ENCODE data around the gene SLC38A2.

Gene SLC38A2

GRCh38 chr12:46359667-46360280, 12.8 kb downstream of the SLC38A2 start:
- H2AFZ ChIP-seq (ENCODE audit: low read length): no peak overlapping the region
- H3K27ac ChIP-seq (ENCODE audit: low read length): no peak overlapping the region
- peaks cover 36% of the 10 kb centered on the region for H3K4me1 ChIP-seq (ENCODE audit: low read length)
- peaks cover 82% of the 10 kb centered on the region for H3F3A ChIP-seq (ENCODE audit: insufficient read depth, low read length)
- peaks cover 4% of the 10 kb centered on the region; the same call in 1 of the 2 replicates for H4K20me1 ChIP-seq (ENCODE audit: insufficient read depth, low read length)
- H3K9me2 ChIP-seq (replicated peaks; ENCODE audit: insufficient read depth, low read length): no peaks in the 10 kb centered on the region
- H3K79me2 ChIP-seq (ENCODE audit: low read length): peaks cover 9% of the 10 kb centered on the region; the same call in 1 of the 2 replicates
- H3K9ac ChIP-seq (ENCODE audit: low read length): no peak overlapping the region
- TF ChIP-seq CTCF (IDR thresholded peaks at IDR 0.05; ENCODE audit: low read length) (no peak), EZH2phosphoT487 (IDR thresholded peaks at IDR 0.05; ENCODE audit: low read length) (no peak), EZH2 (optimal IDR thresholded peaks at IDR 0.05; ENCODE audit: low read depth, low read length) (no peak)
- H3K4me3 ChIP-seq (ENCODE audit: low read length): no peak overlapping the region
- H3K36me3 ChIP-seq (replicated peaks; ENCODE audit: insufficient read depth, low read length): peaks cover 48% of the 10 kb centered on the region
- no peak overlapping the region for H3K4me2 ChIP-seq (ENCODE audit: low read depth, low read length)
- no peak for DNase-seq
- no peaks in the 10 kb centered on the region for H3K27me3 ChIP-seq (replicated peaks; ENCODE audit: insufficient read depth, low read length)
- H3K9me3 ChIP-seq (replicated peaks; ENCODE audit: insufficient read depth, low read length): no peaks in the 10 kb centered on the region

- Histone ChIP-seq H3F3A (ENCODE audit: insufficient read depth, low read length) (peaks cover 75% of the 10 kb centered on the region), H3K36me3 (replicated peaks; ENCODE audit: insufficient read depth, low read length) (peaks cover 42% of the 10 kb centered on the region), H3K4me1 (ENCODE audit: low read length) (peaks cover 33% of the 10 kb centered on the region), H2AFZ (ENCODE audit: low read length) (no peak overlapping the region), H3K27ac (ENCODE audit: low read length) (no peak overlapping the region), H3K9me3 (replicated peaks; ENCODE audit: insufficient read depth, low read length) (no peaks in the 10 kb centered on the region), H4K20me1 (ENCODE audit: insufficient read depth, low read length) (peaks cover 4% of the 10 kb centered on the region; the same call in 1 of the 2 replicates), H3K79me2 (ENCODE audit: low read length) (peaks cover 6% of the 10 kb centered on the region; the same call in 1 of the 2 replicates), H3K9me2 (replicated peaks; ENCODE audit: insufficient read depth, low read length) (no peaks in the 10 kb centered on the region), H3K4me3 (ENCODE audit: low read length) (no peak overlapping the region), H3K27me3 (replicated peaks; ENCODE audit: insufficient read depth, low read length) (no peaks in the 10 kb centered on the region), H3K4me2 (ENCODE audit: low read depth, low read length) (no peak overlapping the region), H3K9ac (ENCODE audit: low read length) (no peak overlapping the region)
- TF ChIP-seq EZH2 (optimal IDR thresholded peaks at IDR 0.05; ENCODE audit: low read depth, low read length) (no peak), CTCF (IDR thresholded peaks at IDR 0.05; ENCODE audit: low read length) (no peak), EZH2phosphoT487 (IDR thresholded peaks at IDR 0.05; ENCODE audit: low read length) (no peak)
- no peak for DNase-seq
Measured at GRCh38 chr12:46358791-46359666, 13.5 kb downstream of the SLC38A2 start.

- H2AFZ ChIP-seq (ENCODE audit: low read length): no peak overlapping the region
- no peaks in the 10 kb centered on the region for H3K9me2 ChIP-seq (replicated peaks; ENCODE audit: insufficient read depth, low read length)
- H3K9me3 ChIP-seq (replicated peaks; ENCODE audit: insufficient read depth, low read length): no peaks in the 10 kb centered on the region
- H3K4me1 ChIP-seq (ENCODE audit: low read length): peaks cover 25% of the 10 kb centered on the region
- no peak overlapping the region for H3K4me2 ChIP-seq (ENCODE audit: low read depth, low read length)
- H3K79me2 ChIP-seq (ENCODE audit: low read length): no peaks in the 10 kb centered on the region; the same call in 1 of the 2 replicates
- H3F3A ChIP-seq (ENCODE audit: insufficient read depth, low read length): peaks cover 68% of the 10 kb centered on the region
- no peak for DNase-seq
- peaks cover 36% of the 10 kb centered on the region for H3K36me3 ChIP-seq (replicated peaks; ENCODE audit: insufficient read depth, low read length)
- no peak overlapping the region for H3K27ac ChIP-seq (ENCODE audit: low read length)
- no peak overlapping the region for H3K9ac ChIP-seq (ENCODE audit: low read length)
- TF ChIP-seq EZH2phosphoT487 (IDR thresholded peaks at IDR 0.05; ENCODE audit: low read length) (no peak), CTCF (IDR thresholded peaks at IDR 0.05; ENCODE audit: low read length) (no peak), EZH2 (optimal IDR thresholded peaks at IDR 0.05; ENCODE audit: low read depth, low read length) (no peak)
- H4K20me1 ChIP-seq (ENCODE audit: insufficient read depth, low read length): peaks cover 4% of the 10 kb centered on the region; the same call in 1 of the 2 replicates
- H3K4me3 ChIP-seq (ENCODE audit: low read length): no peak overlapping the region
- no peaks in the 10 kb centered on the region for H3K27me3 ChIP-seq (replicated peaks; ENCODE audit: insufficient read depth, low read length)
Measured at GRCh38 chr12:46358325-46358700, 14.3 kb downstream of the SLC38A2 start.
